HG03439 (cell line): ENCODE results near the gene UPF1.

Experiments
- ATAC-seq: cut with Tn5 transposase; IDR thresholded peaks from one replicate; pipeline ENCODE4 v1.9.1; 2021; ENCODE audit warnings: mild to moderate bottlenecking, moderate library complexity; ENCODE audit not compliant: unreplicated experiment

The UPF1 gene

GRCh38 chr19:18853755-18854427 is 22.1 kb downstream of the UPF1 start:
- no peak for ATAC-seq

- no peak for ATAC-seq
Observed at GRCh38 chr19:18854982-18855381, 23.2 kb downstream of the UPF1 start.

GRCh38 chr19:18855647-18856384 is 24.1 kb downstream of the UPF1 start:
- ATAC-seq = no peak

GRCh38 chr19:18856385-18857126 is 24.8 kb downstream of the UPF1 start:
- ATAC-seq = no peak

- no peak for ATAC-seq
Observed at GRCh38 chr19:18857223-18857622, 25.5 kb downstream of the UPF1 start.

- ATAC-seq = no peak
Observed at GRCh38 chr19:18858906-18859646, 27.3 kb downstream of the UPF1 start.

GRCh38 chr19:18859676-18860301 is 28.0 kb downstream of the UPF1 start:
- ATAC-seq = no peak

- ATAC-seq = no peak
Observed at GRCh38 chr19:18860302-18860700, 28.5 kb downstream of the UPF1 start.

GRCh38 chr19:18860725-18861124 is 29.0 kb downstream of the UPF1 start:
- ATAC-seq = no peak

GRCh38 chr19:18861235-18861634 is 29.5 kb downstream of the UPF1 start:
- ATAC-seq = no peak

- no peak for ATAC-seq
Observed at GRCh38 chr19:18861917-18862316, 30.2 kb downstream of the UPF1 start.

GRCh38 chr19:18862976-18863842 is 31.4 kb downstream of the UPF1 start:
- no peak for ATAC-seq

GRCh38 chr19:18863843-18864362 is 32.1 kb downstream of the UPF1 start:
- no peak for ATAC-seq

GRCh38 chr19:18865106-18865972 is 33.6 kb downstream of the UPF1 start:
- ATAC-seq = no peak

- no peak for ATAC-seq
Observed at GRCh38 chr19:18865973-18866799, 34.4 kb downstream of the UPF1 start.

- no peak for ATAC-seq
Observed at GRCh38 chr19:18866800-18867123, 35.0 kb downstream of the UPF1 start.

- ATAC-seq = no peak
Observed at GRCh38 chr19:18867199-18867598, 35.4 kb downstream of the UPF1 start.

GRCh38 chr19:18867751-18868150 is 36.0 kb downstream of the UPF1 start:
- no peak for ATAC-seq
